ENCODE data around the gene CDC27. TPM values are rescaled to one million over a fixed set of nuclear protein-coding genes. Genes with fewer than 3 reads are reported as not detected.
"Not testable (repeated sequence)": the region's sequence is repeated elsewhere in the genome, so short reads cannot be mapped to it uniquely, and the experiment has no call there.

The CDC27 gene
- total RNA-seq, 1 experiment from 2014 or later = 92.6 TPM

DNA sequence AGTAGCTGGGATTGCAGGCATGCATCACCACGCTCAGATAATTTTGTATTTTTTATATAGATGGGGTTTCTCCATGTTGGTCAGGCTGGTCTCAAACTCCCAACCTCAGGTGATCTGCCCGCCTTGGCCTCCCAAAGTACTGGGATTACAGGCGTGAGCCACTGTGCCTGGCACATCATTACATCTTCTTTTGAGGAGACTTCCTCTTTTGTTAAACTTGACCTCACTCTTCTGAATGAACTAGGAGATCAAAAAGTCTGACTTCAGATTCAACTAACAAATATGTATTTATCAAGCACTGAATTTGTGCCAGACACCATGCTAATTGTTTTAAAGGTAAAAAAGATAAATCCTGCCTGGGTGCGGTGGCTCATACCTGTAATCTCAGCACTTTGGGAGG is 27.7 kb upstream of the CDC27 start:
- H3K4me1 Mint-ChIP-seq (ENCODE audit: low read depth, unreplicated experiment); H3K4me3 Mint-ChIP-seq (ENCODE audit: unreplicated experiment); POLR2A ChIA-PET; H3K36me3 ChIP-seq (ENCODE audit: control insufficient read depth, insufficient read depth, low read length); H3K4me3 ChIP-seq (ENCODE audit: low read depth, low read length); H3K9me3 ChIP-seq; DNase-seq; H3K27ac Mint-ChIP-seq (ENCODE audit: unreplicated experiment); BruUV-seq (replicated peaks); intact Hi-C loops (cut with micrococcal nuclease; ENCODE audit: unreplicated experiment); H3K27me3 Mint-ChIP-seq (ENCODE audit: insufficient read depth, unreplicated experiment); H3K27me3 ChIP-seq (replicated peaks; ENCODE audit: control insufficient read depth, insufficient read depth, low read length); H3K36me3 Mint-ChIP-seq (ENCODE audit: insufficient read depth, unreplicated experiment); H3K9me3 Mint-ChIP-seq (ENCODE audit: unreplicated experiment): not testable (repeated sequence)
- peaks cover 15% of the 10 kb centered on the region; the same call in 1 of the 2 replicates for H3K4me1 ChIP-seq
- CTCF ChIA-PET = interaction anchor here (0.7 kb wide), 1 partner anchor 28 kb away, joined by 5 read pairs; the partner anchor contains the start of gene CDC27

DNA sequence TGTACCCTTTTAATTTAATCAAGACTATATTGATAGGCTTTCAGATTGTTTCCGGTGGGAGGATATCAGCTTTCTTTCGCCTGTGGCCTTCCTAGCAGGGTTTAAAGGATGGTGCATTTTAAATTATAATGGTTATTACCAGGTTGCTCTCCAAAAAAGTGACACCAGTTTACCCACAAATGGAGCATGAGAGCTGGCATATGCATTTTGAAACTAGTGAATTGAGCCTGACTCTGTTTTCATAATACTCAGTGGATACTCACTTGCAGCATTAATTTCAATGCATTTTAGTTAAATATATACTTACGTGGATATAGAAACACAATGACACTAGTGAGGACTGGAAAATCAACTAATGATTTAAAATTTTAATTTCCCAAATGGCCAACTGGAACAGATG is 25.8 kb upstream of the CDC27 start:
- TF ChIP-seq, protein P1, sequence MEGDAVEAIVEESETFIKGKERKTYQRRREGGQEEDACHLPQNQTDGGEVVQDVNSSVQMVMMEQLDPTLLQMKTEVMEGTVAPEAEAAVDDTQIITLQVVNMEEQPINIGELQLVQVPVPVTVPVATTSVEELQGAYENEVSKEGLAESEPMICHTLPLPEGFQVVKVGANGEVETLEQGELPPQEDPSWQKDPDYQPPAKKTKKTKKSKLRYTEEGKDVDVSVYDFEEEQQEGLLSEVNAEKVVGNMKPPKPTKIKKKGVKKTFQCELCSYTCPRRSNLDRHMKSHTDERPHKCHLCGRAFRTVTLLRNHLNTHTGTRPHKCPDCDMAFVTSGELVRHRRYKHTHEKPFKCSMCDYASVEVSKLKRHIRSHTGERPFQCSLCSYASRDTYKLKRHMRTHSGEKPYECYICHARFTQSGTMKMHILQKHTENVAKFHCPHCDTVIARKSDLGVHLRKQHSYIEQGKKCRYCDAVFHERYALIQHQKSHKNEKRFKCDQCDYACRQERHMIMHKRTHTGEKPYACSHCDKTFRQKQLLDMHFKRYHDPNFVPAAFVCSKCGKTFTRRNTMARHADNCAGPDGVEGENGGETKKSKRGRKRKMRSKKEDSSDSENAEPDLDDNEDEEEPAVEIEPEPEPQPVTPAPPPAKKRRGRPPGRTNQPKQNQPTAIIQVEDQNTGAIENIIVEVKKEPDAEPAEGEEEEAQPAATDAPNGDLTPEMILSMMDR (IDR thresholded peaks at IDR 0.05; ENCODE audit: insufficient read depth in 1 of 2, low read depth in 1 of 2, low read length in 1 of 2, severe bottlenecking in 1 of 2, unreplicated experiment in 1 of 2) = no peak
- Histone ChIP-seq H3K27me3 (replicated peaks; ENCODE audit: control insufficient read depth, insufficient read depth, low read length) (no peaks in the 10 kb centered on the region), H3K36me3 (ENCODE audit: control insufficient read depth, insufficient read depth, low read length) (no peaks in the 10 kb centered on the region), H3K4me1 (peaks cover 15% of the 10 kb centered on the region; the same call in 1 of the 2 replicates), H3K4me3 (ENCODE audit: low read depth, low read length) (no peak overlapping the region), H3K9me3 (no peaks in the 10 kb centered on the region)
- Mint-ChIP-seq H3K4me3 (ENCODE audit: unreplicated experiment) (no peak overlapping the region), H3K9me3 (ENCODE audit: unreplicated experiment) (no peaks in the 10 kb centered on the region), H3K27me3 (ENCODE audit: insufficient read depth, unreplicated experiment) (no peaks in the 10 kb centered on the region), H3K4me1 (ENCODE audit: low read depth, unreplicated experiment) (no peaks in the 10 kb centered on the region), H3K36me3 (ENCODE audit: insufficient read depth, unreplicated experiment) (no peaks in the 10 kb centered on the region), H3K27ac (ENCODE audit: unreplicated experiment) (no peak overlapping the region)
- ChIA-PET CTCF (no interaction called here), POLR2A (no interaction called here)
- DNase-seq = no peak
- intact Hi-C loops (cut with micrococcal nuclease; ENCODE audit: unreplicated experiment) = no loop called here
- no TSS peak for BruUV-seq (replicated peaks)

DNA sequence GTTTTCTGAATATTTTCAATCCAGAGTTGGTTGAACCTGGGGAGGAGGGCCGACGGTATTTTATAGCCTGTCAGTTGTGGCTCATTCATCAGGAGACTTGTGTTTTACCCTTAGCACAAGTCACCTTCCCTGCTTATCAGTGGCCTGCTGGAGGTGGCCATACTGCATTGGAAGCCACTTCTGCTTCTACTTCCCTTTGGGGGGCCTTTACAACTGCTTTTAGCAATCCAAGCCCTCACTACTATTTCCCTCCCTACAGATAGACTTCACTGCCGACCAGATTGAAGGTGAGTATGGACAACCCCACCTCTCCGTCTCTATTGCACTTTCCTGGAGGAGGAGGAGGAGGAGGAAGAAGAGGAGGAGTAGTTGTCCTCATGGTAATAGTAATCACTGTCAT is 24.4 kb upstream of the CDC27 start:
- Histone ChIP-seq H3K4me3 (ENCODE audit: low read depth, low read length) (no peak overlapping the region), H3K36me3 (ENCODE audit: control insufficient read depth, insufficient read depth, low read length) (no peaks in the 10 kb centered on the region), H3K4me1 (0 out of 2 replicates have a peak, but pooled peaks cover under 1% of the 10 kb centered on the region), H3K27me3 (replicated peaks; ENCODE audit: control insufficient read depth, insufficient read depth, low read length) (no peaks in the 10 kb centered on the region), H3K9me3 (no peaks in the 10 kb centered on the region)
- Mint-ChIP-seq H3K36me3 (ENCODE audit: insufficient read depth, unreplicated experiment) (no peaks in the 10 kb centered on the region), H3K27ac (ENCODE audit: unreplicated experiment) (no peak overlapping the region), H3K9me3 (ENCODE audit: unreplicated experiment) (no peaks in the 10 kb centered on the region), H3K27me3 (ENCODE audit: insufficient read depth, unreplicated experiment) (no peaks in the 10 kb centered on the region), H3K4me3 (ENCODE audit: unreplicated experiment) (no peak overlapping the region), H3K4me1 (ENCODE audit: low read depth, unreplicated experiment) (no peaks in the 10 kb centered on the region)
- intact Hi-C loops (cut with micrococcal nuclease; ENCODE audit: unreplicated experiment) = no loop called here
- ChIA-PET CTCF (no interaction called here), POLR2A (no interaction called here)
- no TSS peak for BruUV-seq (replicated peaks)
- DNase-seq = no peak
- TF ChIP-seq, protein P1 (IDR thresholded peaks at IDR 0.05; ENCODE audit: insufficient read depth in 1 of 2, low read depth in 1 of 2, low read length in 1 of 2, severe bottlenecking in 1 of 2, unreplicated experiment in 1 of 2) = no peak

DNA sequence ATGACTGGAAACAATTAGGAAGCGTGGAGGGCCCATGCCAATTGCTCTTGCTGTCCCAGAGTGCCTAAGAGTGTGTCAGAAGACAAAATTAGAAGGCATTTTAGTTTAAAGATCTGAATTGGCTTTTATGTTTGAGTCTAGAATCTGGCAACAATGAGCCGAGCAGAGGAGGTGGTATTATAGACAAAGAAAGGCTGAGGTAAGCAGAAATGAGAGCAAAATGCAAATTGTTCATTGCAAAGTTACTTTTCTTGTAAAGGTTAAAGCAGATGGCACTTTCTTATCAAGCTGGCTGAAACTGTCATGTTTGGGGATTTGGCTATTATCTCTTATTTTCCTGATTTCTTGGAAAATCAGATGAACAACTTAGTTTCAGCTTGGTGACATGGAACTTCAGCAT is 23.4 kb upstream of the CDC27 start:
- H3K4me1 ChIP-seq = no peaks in the 10 kb centered on the region
- intact Hi-C loops (cut with micrococcal nuclease; ENCODE audit: unreplicated experiment) = no loop called here
- TF ChIP-seq, protein P1 (IDR thresholded peaks at IDR 0.05; ENCODE audit: insufficient read depth in 1 of 2, low read depth in 1 of 2, low read length in 1 of 2, severe bottlenecking in 1 of 2, unreplicated experiment in 1 of 2) = no peak

More for the DNA sequence above, 23.4 kb upstream of the CDC27 start:
- no peak for DNase-seq
- Mint-ChIP-seq H3K27ac (ENCODE audit: unreplicated experiment) (no peak overlapping the region), H3K4me1 (ENCODE audit: low read depth, unreplicated experiment) (no peaks in the 10 kb centered on the region), H3K36me3 (ENCODE audit: insufficient read depth, unreplicated experiment) (no peaks in the 10 kb centered on the region), H3K4me3 (ENCODE audit: unreplicated experiment) (no peak overlapping the region), H3K27me3 (ENCODE audit: insufficient read depth, unreplicated experiment) (no peaks in the 10 kb centered on the region), H3K9me3 (ENCODE audit: unreplicated experiment) (no peaks in the 10 kb centered on the region)
- Histone ChIP-seq H3K27me3 (replicated peaks; ENCODE audit: control insufficient read depth, insufficient read depth, low read length) (no peaks in the 10 kb centered on the region), H3K4me3 (ENCODE audit: low read depth, low read length) (no peak overlapping the region), H3K9me3 (no peaks in the 10 kb centered on the region), H3K36me3 (ENCODE audit: control insufficient read depth, insufficient read depth, low read length) (no peaks in the 10 kb centered on the region)
- POLR2A ChIA-PET = no interaction called here
- BruUV-seq (replicated peaks) = no TSS peak
- CTCF ChIA-PET = no interaction called here

All from Caco-2 (cell line).